Measurements from ENCODE around the gene CCDC85C.

The CCDC85C gene

DNA sequence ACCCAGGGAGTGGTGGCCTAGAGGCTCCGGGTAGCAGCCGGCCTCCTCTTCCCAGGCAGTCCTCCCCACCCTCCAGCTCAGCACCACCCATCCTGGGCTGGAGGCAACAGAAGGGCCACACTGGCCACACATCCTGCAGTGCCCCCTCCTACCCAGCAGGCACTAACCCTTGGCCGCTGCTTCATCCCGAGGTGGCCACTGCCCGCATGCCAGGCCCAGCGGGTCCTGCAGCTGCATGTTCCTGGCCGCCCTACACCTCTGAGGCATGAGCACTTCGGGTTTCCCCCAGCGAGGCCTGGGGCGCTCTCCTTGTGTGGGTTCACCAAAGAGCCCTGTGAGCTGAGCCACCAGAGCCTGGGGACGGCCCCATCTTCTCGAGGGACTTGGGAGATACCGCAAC lies 61.4 kb downstream of the CCDC85C start:
- no peak overlapping the region for H3K4me3 ChIP-seq (ENCODE audit: low read depth, low read length)

GRCh38 chr14:99541677-99542470 lies 62.1 kb downstream of the CCDC85C start:
- no peak overlapping the region for H3K4me3 ChIP-seq (ENCODE audit: low read depth, low read length)

- H3K4me3 ChIP-seq (ENCODE audit: low read depth, low read length), result no peak overlapping the region
Measured at GRCh38 chr14:99541211-99541610, 62.8 kb downstream of the CCDC85C start.

- H3K4me3 ChIP-seq (ENCODE audit: low read depth, low read length), result no peak overlapping the region
Measured at GRCh38 chr14:99540196-99541032, 63.6 kb downstream of the CCDC85C start.

- no peak overlapping the region for H3K4me3 ChIP-seq (ENCODE audit: low read depth, low read length)
Measured at GRCh38 chr14:99539491-99539890, 64.5 kb downstream of the CCDC85C start.

GRCh38 chr14:99538733-99539132 lies 65.3 kb downstream of the CCDC85C start:
- no peak overlapping the region for H3K4me3 ChIP-seq (ENCODE audit: low read depth, low read length)

GRCh38 chr14:99538275-99538674 lies 65.7 kb downstream of the CCDC85C start:
- H3K4me3 ChIP-seq (ENCODE audit: low read depth, low read length), result no peak overlapping the region

- no peak overlapping the region for H3K4me3 ChIP-seq (ENCODE audit: low read depth, low read length)
Measured at GRCh38 chr14:99537399-99537798, 66.6 kb downstream of the CCDC85C start.

DNA sequence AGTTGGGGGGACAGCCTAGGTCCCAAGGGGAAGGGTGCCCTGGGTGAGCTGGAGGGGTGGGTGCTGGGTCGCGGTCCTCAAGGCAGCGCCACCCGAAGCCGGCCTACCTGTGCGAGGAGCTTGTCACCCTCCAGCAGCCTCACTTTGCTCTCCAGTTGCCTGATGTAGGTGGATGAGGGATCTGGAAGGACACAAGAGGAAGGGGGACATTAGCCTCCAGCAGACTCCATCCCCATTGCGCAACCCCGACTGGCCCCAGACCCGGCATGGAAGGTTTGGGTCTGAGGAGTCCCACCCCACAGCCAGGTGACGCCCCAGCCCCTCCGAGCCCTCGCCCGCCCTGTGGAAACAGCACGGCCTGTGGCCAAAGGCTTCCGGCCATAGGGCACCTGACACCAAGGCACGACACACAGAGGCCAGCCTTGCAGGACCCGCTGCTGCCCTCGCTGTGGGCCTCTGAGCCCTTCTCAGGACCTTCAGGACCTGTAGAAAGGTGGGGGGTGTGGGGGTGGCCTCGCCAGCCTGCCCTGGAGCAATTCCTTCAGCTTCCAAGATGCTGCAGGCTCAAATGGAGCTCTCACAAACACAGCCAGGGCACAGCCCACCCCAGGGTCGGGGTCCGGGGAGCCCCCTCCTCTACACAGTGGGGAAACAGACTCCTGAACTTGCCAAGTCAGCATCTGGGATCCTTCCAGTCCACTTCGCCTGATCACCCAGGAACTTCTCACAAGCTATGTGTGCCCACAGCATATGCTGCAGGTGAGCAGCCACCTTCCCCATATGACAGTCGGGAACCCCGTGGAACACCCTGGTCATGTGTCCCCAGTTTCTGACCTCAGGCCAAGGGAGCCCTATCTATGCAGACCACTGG lies 67.9 kb downstream of the CCDC85C start:
- no peak overlapping the region for H3K4me3 ChIP-seq (ENCODE audit: low read depth, low read length)

DNA sequence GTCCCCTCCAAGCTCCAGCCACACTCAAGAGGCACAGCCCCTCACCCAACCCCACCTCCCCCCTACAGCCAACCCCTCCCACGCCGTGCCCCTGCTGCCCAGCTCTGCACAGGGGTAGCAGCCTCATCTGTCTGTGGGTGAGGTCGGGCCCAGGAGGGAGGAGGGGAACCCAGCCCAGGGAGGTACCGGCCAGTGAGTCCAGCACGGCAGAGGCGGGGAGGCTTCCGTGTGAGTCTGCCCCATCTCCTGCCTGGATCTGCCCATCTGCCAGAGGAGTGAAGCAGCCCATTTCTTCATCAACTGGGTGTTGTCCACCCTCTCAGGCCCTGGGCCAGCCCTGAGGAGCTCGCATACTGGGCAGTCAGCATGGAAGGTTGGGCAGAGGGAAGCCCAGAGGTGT lies 68.6 kb downstream of the CCDC85C start:
- no peak overlapping the region for H3K4me3 ChIP-seq (ENCODE audit: low read depth, low read length)

GRCh38 chr14:99534863-99535262 lies 69.1 kb downstream of the CCDC85C start:
- no peak overlapping the region for H3K4me3 ChIP-seq (ENCODE audit: low read depth, low read length)

DNA sequence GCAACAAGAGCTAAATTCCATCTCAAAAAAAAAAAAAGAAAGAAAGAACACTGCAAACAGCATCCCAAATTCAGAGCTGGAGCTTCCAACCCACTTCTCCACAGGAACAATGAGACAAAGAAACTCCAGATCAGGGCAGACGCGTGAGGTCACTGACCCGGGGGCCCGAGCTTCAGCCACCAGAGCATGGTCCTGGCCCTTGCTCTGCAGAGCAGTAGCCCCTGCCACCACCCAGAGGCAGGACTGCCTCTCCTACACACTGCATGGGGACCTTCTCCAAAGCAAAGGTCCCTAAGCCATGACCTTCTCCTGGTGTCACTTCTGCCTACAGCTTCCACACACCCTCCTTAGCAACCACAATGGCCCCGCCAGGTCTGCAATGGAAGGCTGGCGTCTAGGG lies 69.7 kb downstream of the CCDC85C start:
- no peak overlapping the region for H3K4me3 ChIP-seq (ENCODE audit: low read depth, low read length)

DNA sequence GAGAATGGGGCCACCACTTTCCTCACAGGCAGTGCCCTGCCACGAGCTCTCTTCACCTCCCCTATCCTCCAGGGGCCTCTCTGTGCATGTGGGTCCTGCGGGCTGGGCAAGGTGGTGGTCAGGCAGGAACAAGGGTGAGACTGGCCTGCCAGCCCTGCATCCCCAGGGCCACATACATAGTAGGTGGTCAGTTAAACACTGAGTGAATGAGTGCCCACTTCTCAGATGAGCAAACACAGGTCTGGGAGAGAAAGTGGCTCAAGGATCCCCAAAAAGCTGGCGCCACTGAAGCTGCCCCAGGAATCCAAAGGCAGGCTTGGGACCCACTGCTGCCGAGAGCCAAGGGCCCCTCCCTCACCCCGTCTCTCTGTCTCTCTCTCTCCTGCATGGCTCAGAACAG lies 71.7 kb downstream of the CCDC85C start:
- H3K4me3 ChIP-seq (ENCODE audit: low read depth, low read length), result no peak overlapping the region

- H3K4me3 ChIP-seq (ENCODE audit: low read depth, low read length), result no peak overlapping the region
Measured at GRCh38 chr14:99531251-99532096, 72.5 kb downstream of the CCDC85C start.

- no peak overlapping the region for H3K4me3 ChIP-seq (ENCODE audit: low read depth, low read length)
Measured at GRCh38 chr14:99530407-99531155, 73.4 kb downstream of the CCDC85C start.

- no peak overlapping the region for H3K4me3 ChIP-seq (ENCODE audit: low read depth, low read length)
Measured at GRCh38 chr14:99529899-99530298, 74.1 kb downstream of the CCDC85C start.

- no peak overlapping the region for H3K4me3 ChIP-seq (ENCODE audit: low read depth, low read length)
Measured at GRCh38 chr14:99527427-99528076, 76.5 kb downstream of the CCDC85C start.

DNA sequence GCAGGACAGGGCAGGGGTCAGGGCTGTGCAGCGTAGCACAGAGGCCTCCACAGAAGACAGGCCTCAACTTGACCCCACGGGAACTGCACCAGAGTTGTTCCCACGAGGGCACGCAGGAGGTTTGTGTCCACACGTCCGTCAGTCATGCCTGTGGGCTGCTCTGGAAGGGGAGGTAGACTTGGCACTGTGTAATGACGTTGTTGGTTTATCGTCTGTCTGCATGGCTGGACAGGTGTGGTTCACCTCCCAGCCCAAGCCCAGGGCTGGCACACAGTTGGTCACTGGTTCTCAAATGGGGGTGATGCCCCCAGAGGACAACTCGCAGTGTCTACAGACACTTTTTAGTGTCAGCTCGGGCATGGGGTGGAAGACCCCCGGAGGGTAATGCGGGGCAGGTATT lies 77.0 kb downstream of the CCDC85C start:
- no peak overlapping the region for H3K4me3 ChIP-seq (ENCODE audit: low read depth, low read length)

DNA sequence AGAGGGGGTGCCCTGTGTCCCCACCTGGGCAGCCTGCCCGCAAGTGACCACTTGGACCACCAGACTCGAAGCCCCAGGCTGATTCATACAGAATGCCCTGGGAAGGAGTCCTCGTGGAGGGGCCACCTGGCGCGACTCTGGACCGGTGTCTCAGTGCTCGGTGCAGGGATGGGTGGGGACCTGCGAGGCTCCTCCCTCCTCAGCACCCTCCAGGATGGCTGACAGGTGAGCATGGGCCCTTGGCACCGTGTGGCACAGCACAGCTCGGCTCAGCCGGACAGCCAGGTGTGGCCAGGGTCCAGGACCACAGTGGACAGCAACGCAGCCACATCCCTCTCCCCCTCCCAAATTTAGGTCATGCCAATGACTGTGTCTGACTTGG lies 78.3 kb downstream of the CCDC85C start:
- no peak overlapping the region for H3K4me3 ChIP-seq (ENCODE audit: low read depth, low read length)

Data from iPS-11a (cell line).